HG02678 (cell line): ENCODE results near the gene RBM38.
A peak's percentile ranks its signal among the peaks of the same experiment; 100 is the strongest.
"Not testable (repeated sequence)": the region's sequence is repeated elsewhere in the genome, so short reads cannot be mapped to it uniquely, and the experiment has no call there.

ENCODE experiments used
- ATAC-seq: cut with Tn5 transposase; IDR thresholded peaks from one replicate; pipeline ENCODE4 v1.9.1; 2021; ENCODE audit warnings: mild to moderate bottlenecking, moderate library complexity; ENCODE audit not compliant: unreplicated experiment

RBM38 gene

GRCh38 chr20:57416296-57417022, 25.3 kb downstream of the RBM38 start:
- no peak for ATAC-seq

DNA sequence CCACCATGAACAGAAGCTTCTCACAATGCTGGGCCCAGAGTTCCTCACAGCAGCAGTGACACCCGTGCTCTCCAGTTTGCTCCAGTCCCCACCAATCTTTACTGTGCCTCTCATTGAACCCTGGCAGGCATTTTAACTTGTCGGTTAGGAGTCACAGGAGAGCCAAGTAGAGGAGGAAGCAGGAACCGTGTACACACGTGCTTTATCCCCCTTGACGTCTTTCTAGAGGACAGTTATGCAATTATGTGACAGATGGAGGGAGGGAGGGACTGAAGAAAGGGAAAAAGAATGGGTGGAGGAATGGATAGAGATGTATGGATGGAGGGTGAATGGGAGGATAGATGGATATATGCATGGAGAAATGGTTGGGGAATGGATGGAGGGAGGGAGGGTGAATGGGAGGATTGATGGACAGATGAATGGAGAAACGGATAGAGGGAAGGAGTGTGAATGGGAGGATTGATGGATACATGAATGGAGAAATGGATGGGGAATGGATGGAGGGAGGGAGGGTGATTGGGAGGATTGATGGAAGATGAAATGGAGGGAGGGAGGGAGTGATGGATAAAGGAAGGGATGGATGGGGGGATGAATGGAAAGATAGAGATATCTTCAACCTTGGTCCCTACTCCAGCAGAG, 26.0 kb downstream of the RBM38 start:
- ATAC-seq, result no peak

DNA sequence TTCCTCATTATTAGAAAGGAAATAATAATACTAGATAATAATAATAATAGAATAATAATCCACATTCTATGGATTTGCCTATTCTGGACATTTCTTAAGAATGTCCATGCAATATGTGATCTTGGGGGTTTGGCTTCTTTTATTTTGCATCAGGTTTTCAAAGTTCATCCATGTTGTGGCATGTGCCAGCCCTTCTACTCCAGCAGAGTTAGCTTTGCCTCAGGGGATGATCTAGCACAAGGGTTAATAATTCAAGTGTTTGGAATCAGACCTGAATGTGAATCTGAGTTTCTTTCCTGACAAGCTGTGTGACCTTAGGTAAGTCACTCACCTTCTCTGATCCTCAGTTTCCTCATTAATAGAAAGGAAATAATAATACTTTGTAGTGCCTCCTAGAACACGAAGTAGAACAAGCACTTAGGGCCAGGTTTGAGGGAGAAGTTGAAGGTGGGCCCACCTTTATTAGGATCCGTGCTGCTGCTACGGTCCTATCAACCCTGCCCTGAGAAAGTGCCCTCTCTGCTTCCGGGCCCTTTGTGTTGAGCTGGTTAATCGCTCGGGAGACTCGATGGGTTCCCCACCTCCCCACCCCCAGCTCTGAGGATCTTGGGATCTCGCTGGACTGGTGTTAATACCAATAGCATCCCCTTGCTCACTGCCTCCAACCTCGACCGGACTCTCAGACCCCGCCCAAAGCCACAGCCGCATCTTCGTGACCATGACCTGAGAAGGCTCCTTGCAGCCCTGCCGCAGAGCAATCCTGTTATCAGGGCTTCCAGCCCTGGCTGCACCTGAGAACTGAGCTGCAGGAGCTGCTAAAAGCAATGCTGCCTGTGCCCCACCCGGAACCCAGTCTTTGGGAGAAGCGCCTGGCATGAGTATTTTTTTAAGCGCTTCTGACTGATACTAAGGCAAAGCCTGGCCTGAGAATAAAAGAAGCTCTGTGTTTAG, 26.9 kb downstream of the RBM38 start:
- ATAC-seq, result no peak

- not testable (repeated sequence) for ATAC-seq
Observed at GRCh38 chr20:57419479-57419878, 28.3 kb downstream of the RBM38 start.

- ATAC-seq, result no peak
Observed at GRCh38 chr20:57420571-57421252, 29.5 kb downstream of the RBM38 start.

DNA sequence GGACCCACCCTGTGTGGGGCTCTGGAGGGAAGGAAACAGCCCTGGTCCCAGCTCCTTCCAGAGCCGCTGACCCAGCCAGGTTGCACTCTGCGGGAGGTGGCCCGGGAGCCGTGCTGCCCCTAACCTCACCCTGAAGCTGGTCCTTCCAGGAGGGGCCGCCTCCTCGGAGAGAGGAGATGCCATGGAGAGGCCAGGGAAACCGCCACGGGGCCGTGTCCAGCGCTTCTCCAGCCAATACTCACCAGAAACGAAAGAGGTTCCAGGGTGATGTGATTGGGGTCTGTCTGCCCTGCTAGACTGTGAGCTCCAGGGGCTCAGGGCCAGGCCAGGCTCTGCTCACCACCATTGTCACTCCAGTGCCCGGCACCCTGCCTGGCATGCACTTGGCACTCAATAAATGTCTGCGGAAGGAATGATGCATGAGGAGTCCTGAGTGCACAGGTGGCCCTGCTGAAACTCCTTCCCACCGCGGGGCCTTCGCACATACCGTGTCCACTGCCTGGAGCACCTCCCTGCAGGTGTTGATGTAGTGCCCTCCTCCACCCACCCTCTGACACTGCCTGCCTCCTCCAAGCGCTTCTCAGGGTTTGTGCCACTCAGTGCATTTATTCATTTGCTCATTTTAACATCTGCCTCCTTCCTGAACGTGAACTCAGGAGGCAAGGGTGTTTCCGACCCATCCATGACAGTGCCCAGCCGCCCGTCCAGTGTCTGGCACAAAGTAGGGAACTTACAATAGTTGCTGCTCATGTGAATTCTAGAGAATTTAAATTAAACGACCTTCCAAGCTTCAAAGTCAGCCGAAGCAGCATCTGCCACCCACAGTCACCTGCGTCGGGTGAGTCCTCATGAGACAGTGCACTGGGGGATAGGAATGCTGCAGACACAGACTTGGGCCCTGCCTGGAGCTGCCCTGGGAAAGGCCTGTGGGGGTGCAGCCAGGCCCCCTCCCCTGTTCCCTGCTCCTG, 30.3 kb downstream of the RBM38 start:
- ATAC-seq, result no peak

- ATAC-seq, result no peak
Observed at GRCh38 chr20:57422254-57422653, 31.1 kb downstream of the RBM38 start.

GRCh38 chr20:57425150-57426013, 34.2 kb downstream of the RBM38 start:
- no peak for ATAC-seq

DNA sequence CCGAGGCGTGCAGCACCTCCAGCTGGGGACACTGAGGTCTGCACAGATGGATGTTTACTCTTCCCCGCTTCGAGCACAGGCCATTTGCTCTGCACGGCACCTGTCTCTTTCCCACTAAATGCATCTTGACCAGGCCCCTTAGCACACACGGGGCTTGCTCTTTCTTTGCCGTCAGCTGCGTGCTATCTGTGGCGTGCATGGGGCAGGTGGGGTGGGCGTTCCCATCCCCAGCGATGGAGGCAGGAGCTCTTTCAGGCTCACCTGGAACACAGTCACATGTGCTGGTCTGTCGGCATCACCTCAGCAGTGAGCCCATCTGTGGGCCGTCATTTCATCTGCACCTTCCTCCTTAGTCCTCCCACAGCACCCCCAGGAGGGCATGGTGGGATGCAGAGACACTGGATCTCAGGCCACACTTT, 35.1 kb downstream of the RBM38 start:
- ATAC-seq, result no peak

DNA sequence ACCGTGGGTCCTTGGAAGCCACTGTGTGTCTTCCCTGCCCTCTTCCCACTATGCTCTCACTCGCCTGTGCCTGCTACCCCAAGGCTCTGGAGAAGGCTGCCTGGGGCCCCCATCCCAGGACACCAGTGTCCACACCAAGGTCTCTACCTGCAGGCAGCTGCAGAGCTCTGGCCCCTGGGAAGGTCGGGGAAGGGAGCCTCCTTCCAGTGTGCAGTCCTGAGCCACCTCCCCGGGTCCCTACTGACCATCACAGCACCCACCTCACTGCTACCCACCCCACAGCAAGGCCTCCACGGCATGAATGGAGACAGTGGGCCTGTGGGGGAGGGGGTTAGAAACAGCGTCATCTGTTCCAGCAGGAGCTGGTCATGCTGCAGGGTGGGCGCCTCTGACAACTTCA, 35.6 kb downstream of the RBM38 start:
- ATAC-seq, result no peak

DNA sequence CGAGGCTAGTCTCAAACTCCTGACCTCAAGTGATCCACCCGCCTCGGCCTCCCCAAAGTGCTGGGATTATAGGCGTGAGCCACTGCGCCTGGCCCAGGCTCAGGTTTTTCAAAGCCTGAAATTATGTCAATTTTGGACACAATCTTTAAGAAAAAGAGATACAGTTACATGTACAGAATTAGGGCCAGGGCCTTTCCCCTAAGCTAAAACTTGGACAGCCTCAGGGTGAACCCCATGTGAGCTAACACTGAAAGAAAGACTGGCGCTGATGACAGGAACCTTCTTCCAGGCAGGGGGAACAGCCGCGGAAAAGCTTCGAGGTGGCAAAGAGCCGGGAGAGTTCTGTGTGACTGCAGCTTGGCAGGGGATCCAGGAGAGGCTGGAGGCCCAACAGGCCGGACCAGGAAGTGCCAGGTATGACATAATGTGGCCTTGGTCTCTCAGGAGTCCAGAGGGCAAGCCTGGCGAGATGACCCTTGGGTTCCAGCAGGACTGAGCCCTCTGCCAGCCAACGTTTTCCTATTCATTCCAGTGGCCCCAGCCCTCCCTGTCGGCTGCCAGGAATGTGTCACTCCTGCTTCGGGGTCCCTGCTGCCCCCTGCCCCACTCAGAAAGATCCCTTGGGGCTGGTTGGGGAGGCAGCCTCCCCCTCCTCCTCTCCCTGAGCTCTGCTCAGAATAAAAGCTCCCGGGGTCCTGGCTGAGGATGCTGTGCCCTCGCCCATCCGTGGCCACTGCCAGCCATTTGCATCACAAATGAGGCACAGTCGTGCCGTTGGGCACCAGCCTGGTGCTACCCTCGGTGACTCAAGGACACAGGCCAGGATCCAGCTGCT, 37.3 kb downstream of the RBM38 start:
- ATAC-seq, result no peak

GRCh38 chr20:57429159-57429496, 37.9 kb downstream of the RBM38 start:
- no peak for ATAC-seq

DNA sequence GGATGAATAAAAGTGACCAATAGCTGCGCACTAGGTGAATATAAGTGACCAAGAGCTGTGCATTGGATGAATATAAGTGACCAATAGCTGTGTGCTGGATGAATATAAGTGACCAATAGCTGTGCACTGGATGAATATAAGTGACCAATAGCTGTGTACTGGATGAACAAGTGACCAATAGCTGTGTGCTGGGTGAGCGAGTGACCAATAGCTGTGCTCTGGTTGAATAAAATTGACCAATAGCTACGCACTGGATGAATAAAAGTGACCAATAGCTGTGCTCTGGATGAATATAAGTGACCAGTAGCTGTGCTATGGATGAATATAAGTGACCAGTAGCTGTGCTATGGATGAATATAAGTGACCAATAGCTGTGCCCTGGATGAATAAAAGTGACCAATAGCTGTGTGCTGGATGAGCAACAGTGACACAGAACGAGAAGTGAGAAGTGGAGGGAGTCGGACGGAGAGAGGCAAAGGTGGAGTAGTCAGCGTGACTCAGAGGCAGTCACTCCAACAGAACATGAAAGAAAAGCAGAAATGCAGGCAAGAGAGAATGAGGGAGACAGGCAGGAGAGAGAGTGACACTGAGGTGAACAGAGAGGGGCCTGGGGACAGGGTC, 38.5 kb downstream of the RBM38 start:
- ATAC-seq, result no peak

DNA sequence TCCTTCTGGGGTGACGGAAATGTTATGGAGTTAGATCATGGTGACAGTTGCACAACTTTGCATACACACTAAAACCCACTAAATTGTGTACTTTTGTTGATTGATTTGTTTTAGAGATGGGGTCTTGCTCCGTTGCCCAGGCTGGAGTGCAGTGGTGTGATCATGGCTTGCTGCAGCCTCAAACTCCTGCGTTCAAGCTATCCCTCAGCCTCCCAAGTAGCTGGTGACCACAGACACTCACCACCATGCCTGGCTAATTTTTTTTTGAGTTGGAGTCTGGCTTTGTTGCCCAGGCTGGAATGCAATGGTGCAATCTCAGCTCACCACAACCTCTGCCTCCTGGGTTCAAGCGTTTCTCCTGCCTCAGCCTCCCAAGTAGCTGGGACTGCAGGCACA, 39.0 kb downstream of the RBM38 start:
- not testable (repeated sequence) for ATAC-seq

- ATAC-seq, result no peak
Observed at GRCh38 chr20:57431539-57431835, 40.3 kb downstream of the RBM38 start.

DNA sequence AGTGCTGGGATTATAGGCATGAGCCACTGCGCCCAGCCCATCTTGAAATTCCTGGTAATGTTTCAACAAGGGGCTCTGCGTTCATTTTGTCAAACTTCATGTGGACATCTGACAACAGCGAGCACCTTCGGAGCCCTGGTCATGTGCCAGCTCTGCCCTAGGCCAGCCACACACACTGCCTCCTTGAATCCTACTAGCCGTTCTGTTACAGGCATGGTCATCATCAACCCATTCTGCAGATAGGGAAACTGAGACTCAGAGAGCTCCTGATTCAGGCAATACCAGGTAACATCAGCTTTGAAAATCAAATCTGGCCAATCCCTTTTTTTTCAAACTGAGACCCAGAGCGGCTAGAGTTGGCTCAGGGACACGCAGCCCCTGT, 41.3 kb downstream of the RBM38 start:
- ATAC-seq, result peak; percentile 2

DNA sequence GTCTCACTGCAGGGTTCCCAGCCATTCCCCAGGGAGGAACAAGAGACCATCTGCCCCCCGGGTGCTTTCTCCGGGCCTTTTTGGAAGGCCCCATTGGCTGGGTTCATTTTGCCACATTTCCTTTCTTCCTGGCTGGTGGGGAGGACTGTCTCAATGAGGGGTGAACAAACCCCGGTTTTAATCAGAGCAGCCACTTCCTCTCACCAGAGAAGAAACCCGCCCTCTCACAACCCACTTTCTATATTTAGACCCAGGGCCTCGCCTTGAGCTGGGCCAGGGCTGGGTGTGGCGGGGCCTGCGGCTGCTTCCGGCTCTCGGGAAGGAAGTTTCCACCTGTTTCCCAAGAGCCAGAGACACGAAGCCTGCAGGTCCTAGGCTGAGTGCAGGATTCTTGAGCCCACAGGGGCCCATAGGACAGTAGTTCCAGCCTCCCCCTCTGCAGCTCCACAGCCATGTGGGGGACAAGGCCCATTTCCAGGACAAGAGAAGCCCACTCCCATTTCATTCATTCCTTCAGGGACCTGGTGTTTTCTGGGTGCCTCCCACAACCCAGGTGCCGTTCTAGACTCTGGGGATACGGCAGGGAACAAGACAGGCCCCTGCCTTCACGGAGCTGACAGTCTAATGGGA, 41.8 kb downstream of the RBM38 start:
- peak; percentile 85 for ATAC-seq
